ENCODE data around the gene BFSP2.

BFSP2 gene

GRCh38 chr3:133419151-133419909 is 19.5 kb downstream of the BFSP2 start:
- DNase-seq (ENCODE audit: low read depth in 3 of 3): no peak

GRCh38 chr3:133424937-133425869 is 25.3 kb downstream of the BFSP2 start:
- DNase-seq (ENCODE audit: low read depth in 3 of 3): no peak

- no peak for DNase-seq (ENCODE audit: low read depth in 3 of 3)
These were observed 26.0 kb downstream of the BFSP2 start for GRCh38 chr3:133425898-133426297.

DNA sequence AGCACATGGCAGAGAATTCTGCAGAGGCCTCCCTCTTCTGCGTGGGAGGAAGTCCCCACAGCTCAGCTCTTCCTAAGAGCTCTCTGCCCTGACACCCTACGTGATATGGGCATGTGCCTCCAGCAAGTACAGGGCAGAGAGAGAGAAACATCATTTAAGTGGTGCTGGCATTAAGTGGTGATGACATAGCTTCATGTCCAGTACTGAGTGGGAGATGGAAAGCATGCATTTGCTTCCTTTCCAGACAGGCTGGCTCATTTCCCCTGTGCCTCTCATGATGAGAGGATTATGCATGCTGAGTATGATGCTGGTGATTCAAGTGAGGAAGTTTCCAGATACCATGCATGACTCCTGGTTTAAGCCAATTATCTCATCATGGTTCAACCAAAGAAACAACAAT is 26.9 kb downstream of the BFSP2 start:
- no peak for DNase-seq (ENCODE audit: low read depth in 3 of 3)

DNA sequence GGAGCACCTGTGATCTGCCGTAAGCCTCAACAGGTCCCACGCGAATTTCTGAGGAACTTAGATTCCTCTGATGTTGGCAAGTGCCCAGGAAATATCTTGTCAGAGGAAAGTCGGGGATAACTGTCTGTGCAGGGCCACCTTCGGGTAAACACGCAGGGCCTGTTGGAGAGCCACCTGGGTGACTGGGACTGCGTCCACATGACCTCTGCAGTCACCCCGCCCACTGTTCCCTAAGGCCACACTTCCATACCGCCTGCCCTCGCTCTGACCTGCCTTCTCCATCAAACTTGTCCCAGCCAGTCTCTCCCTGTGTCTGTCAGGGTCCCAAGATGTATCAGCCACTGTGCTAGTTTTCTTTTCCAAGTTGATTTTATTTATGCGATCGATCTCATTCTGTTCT is 28.7 kb downstream of the BFSP2 start:
- DNase-seq (ENCODE audit: low read depth in 3 of 3): no peak

- DNase-seq (ENCODE audit: low read depth in 3 of 3): no peak
These were observed 29.2 kb downstream of the BFSP2 start for GRCh38 chr3:133429063-133429462.

GRCh38 chr3:133439563-133439962 is 39.7 kb downstream of the BFSP2 start:
- no peak for DNase-seq (ENCODE audit: low read depth in 3 of 3)

GRCh38 chr3:133440652-133441051 is 40.8 kb downstream of the BFSP2 start:
- no peak for DNase-seq (ENCODE audit: low read depth in 3 of 3)

DNA sequence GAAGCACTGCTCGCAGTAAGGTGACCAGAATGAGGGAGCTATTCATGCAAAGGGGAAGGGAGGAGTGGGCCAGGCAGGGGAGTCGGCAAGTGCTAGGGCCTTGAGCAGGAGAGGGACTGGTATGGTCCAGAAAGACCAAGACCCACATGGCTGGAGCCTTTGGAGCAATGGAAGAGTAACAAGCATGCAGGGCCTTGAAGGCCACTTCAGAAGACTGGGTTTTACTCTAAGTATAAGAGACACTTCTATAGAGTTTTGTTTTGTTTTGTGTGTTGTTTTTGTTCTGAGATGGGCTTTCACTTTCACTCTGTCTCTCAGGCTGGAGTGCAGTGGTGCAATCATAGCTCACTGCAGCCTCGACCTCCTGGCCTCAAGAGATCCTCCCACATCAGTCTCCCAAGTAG is 42.0 kb downstream of the BFSP2 start:
- no peak for DNase-seq (ENCODE audit: low read depth in 3 of 3)

- no peak for DNase-seq (ENCODE audit: low read depth in 3 of 3)
These were observed 42.7 kb downstream of the BFSP2 start for GRCh38 chr3:133442518-133442917.

- no peak for DNase-seq (ENCODE audit: low read depth in 3 of 3)
These were observed 44.0 kb downstream of the BFSP2 start for GRCh38 chr3:133443649-133444422.

GRCh38 chr3:133444423-133444774 is 44.5 kb downstream of the BFSP2 start:
- DNase-seq (ENCODE audit: low read depth in 3 of 3): no peak

- no peak for DNase-seq (ENCODE audit: low read depth in 3 of 3)
These were observed 45.3 kb downstream of the BFSP2 start for GRCh38 chr3:133445108-133445507.

DNA sequence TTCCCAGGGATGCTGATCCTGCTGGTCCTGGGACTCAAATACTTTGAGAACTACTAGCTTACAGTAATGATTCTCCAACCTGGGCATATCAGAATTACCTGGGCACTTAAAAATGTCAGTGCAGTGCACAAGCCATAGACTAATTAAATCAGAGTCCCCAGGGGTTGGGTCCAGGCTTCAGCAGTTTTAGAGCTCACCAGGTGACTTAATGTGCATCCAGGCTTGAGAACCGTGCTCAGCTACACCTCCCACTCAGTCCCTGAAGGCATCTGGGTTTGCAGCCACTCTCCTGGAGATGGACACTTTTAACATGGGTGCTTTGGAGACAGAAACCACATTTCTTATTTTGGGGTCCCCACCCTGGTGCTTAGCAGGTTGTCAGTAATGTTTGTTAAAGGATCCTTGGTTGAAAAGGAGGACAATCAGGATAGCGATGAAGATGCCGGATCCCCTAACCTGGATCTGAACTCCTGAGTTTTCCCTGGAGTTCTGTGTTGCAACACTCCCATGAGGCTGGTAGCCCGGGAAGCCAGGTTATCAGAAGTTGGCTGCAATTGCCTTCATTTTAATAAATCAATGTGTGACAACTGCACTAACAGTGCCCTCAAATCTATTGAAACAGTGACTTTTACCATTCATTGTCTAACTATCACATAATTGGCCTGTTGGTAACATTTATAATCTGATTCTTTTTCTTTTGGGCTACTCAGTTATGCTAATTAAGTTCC is 48.1 kb downstream of the BFSP2 start:
- DNase-seq (ENCODE audit: low read depth in 3 of 3): no peak

DNA sequence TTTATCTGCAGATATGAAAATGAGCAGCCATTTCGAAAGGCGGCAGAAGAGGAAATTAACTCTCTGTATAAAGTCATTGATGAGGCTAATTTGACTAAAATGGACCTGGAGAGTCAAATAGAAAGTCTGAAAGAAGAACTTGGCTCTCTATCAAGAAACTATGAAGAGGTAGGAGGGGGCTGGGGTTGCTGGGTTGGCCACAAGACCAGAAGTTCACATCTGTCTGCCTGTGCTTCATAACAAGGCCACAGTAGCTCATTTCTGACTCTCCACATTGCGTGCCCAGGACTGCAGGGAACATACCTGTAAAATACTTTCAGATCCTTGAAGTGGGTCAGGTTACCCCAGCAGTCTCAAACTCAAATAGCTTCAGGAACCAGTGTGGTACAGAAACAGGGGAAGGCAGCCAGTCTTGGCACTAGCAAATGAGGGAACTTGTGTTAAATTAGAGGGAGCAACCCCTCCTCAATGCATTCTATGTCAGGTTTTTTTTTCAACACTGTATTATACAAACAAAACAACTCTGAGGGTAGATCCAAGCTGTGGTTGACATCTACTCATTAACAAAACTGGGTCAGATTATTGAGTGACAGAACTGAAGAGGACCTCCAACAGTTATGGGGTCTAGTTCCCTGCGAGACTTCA is 48.7 kb downstream of the BFSP2 start:
- DNase-seq (ENCODE audit: low read depth in 3 of 3): no peak

GRCh38 chr3:133451309-133451708 is 51.5 kb downstream of the BFSP2 start:
- no peak for DNase-seq (ENCODE audit: low read depth in 3 of 3)

DNA sequence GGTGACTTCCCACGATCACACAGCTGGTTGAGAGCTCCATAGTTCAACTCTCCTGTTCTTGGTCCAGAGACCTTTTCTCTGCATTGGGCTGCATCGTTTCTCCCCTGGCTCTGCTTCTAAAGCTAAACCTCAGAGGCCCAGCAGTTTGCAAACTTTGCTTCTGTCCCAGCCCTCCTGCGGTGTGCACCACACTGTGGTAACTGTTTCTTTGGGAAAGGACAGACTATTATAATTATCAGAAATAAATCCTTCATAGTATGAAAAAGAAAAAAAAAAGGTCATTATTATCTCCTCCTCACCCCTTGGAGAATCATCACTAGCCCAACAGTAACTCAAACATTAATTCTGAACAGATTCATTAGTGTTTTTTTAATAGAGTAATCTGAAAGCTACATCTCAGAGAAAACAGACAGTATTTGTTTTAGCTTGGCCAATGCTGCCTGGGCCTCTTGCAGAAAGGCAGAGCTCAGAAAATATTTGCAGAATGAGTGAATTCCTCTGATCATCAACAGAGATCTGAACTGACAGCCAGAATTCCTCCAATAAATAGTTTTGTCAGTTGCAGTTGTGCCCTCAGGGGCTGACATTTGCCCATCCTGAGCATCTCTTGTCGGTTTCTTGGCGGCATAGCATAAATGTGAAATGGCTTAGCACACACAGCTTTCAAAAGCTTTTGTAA is 52.9 kb downstream of the BFSP2 start:
- no peak for DNase-seq (ENCODE audit: low read depth in 3 of 3)

DNA sequence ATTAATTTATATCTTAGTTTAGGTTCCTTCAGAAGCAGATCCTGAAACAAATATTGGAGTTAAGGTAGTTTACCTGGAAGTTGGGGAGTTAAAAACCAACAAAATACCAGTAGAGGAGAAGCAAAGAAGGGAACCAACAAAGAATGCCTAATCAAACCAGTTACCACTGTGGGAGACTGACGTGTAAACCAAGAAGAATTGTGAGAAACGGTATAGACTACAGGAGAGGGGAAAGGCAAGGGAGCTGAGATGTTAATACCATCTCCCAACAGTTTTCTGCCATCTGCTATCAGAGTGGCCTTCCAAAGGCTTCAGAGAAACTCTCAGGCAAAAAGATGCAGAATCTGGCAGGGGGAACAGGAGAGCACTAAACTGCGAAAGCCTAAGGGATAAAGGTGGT is 53.5 kb downstream of the BFSP2 start:
- DNase-seq (ENCODE audit: low read depth in 3 of 3): no peak

GRCh38 chr3:133455281-133455680 is 55.4 kb downstream of the BFSP2 start:
- DNase-seq (ENCODE audit: low read depth in 3 of 3): no peak

DNA sequence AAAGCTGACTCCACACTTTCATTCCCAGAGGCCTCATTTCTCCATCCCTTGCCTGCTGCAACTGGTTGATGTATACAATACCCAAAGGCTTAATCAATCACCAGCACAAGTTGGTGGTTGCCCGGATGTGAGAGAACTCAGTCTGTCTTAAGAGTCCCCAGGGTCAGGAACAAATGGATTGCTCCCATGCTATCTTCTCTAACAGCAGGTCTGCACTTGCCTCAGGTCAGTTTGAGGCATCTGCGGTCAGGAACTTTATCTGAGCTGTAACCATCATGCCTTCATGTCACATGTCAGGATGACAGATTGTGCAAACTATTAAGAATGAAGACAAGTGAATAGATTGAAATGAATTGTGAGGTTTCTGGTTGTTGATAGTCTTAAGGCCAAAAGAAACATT is 56.1 kb downstream of the BFSP2 start:
- no peak for DNase-seq (ENCODE audit: low read depth in 3 of 3)

- DNase-seq (ENCODE audit: low read depth in 3 of 3): no peak
These were observed 57.2 kb downstream of the BFSP2 start for GRCh38 chr3:133457025-133457424.

All from stimulated activated CD4-positive, alpha-beta T cell treated with anti-CD3 and anti-CD28 coated beads, TNF-alpha, amount 100 ng/mL, for 4 hours (primary cell).